ENCODE data around the gene CCDC157. TPM values are rescaled to one million over a fixed set of nuclear protein-coding genes. Genes with fewer than 3 reads are reported as not detected.

CCDC157 gene
- total RNA-seq, 1 donor from 2014 or later = 2.9 TPM

- peaks cover 45% of the 10 kb centered on the region for H3K36me3 Mint-ChIP-seq (ENCODE audit: unreplicated experiment)
- H3K27ac Mint-ChIP-seq (ENCODE audit: unreplicated experiment) = no peak overlapping the region
- DNase-seq (ENCODE audit: extremely low spot score, unreplicated experiment) = no peak
- no peaks in the 10 kb centered on the region for H3K27me3 Mint-ChIP-seq (ENCODE audit: unreplicated experiment)
- no peaks in the 10 kb centered on the region for H3K9me3 Mint-ChIP-seq (ENCODE audit: unreplicated experiment)
- no peak overlapping the region for H3K4me3 Mint-ChIP-seq (ENCODE audit: unreplicated experiment)
- no peak for TF ChIP-seq CTCF (IDR thresholded peaks at IDR 0.05)
- peaks cover 2% of the 10 kb centered on the region for H3K4me1 Mint-ChIP-seq (ENCODE audit: unreplicated experiment)
Observed at GRCh38 chr22:30344447-30345200, 12.2 kb upstream of the CCDC157 start.

- Mint-ChIP-seq H3K36me3 (ENCODE audit: unreplicated experiment) (peaks cover 43% of the 10 kb centered on the region), H3K4me3 (ENCODE audit: unreplicated experiment) (no peak overlapping the region), H3K27ac (ENCODE audit: unreplicated experiment) (no peak overlapping the region), H3K9me3 (ENCODE audit: unreplicated experiment) (no peaks in the 10 kb centered on the region), H3K27me3 (ENCODE audit: unreplicated experiment) (no peaks in the 10 kb centered on the region), H3K4me1 (ENCODE audit: unreplicated experiment) (no peaks in the 10 kb centered on the region)
- no peak for DNase-seq (ENCODE audit: extremely low spot score, unreplicated experiment)
- no peak for TF ChIP-seq CTCF (IDR thresholded peaks at IDR 0.05)
Observed at GRCh38 chr22:30347255-30347892, 9.4 kb upstream of the CCDC157 start.

GRCh38 chr22:30348404-30348803 lies 8.4 kb upstream of the CCDC157 start:
- Mint-ChIP-seq H3K9me3 (ENCODE audit: unreplicated experiment) (no peaks in the 10 kb centered on the region), H3K4me3 (ENCODE audit: unreplicated experiment) (no peak overlapping the region), H3K4me1 (ENCODE audit: unreplicated experiment) (no peaks in the 10 kb centered on the region), H3K27me3 (ENCODE audit: unreplicated experiment) (no peaks in the 10 kb centered on the region), H3K27ac (ENCODE audit: unreplicated experiment) (no peak overlapping the region), H3K36me3 (ENCODE audit: unreplicated experiment) (peaks cover 43% of the 10 kb centered on the region)
- TF ChIP-seq CTCF (IDR thresholded peaks at IDR 0.05) = no peak
- DNase-seq (ENCODE audit: extremely low spot score, unreplicated experiment) = no peak

GRCh38 chr22:30348809-30349208 lies 8.0 kb upstream of the CCDC157 start:
- no peak for TF ChIP-seq CTCF (IDR thresholded peaks at IDR 0.05)
- Mint-ChIP-seq H3K9me3 (ENCODE audit: unreplicated experiment) (no peaks in the 10 kb centered on the region), H3K4me3 (ENCODE audit: unreplicated experiment) (no peak overlapping the region), H3K27ac (ENCODE audit: unreplicated experiment) (no peak overlapping the region), H3K36me3 (ENCODE audit: unreplicated experiment) (peaks cover 42% of the 10 kb centered on the region), H3K4me1 (ENCODE audit: unreplicated experiment) (no peaks in the 10 kb centered on the region), H3K27me3 (ENCODE audit: unreplicated experiment) (no peaks in the 10 kb centered on the region)
- no peak for DNase-seq (ENCODE audit: extremely low spot score, unreplicated experiment)

GRCh38 chr22:30351226-30351625 lies 5.6 kb upstream of the CCDC157 start:
- no peaks in the 10 kb centered on the region for H3K9me3 Mint-ChIP-seq (ENCODE audit: unreplicated experiment)
- H3K4me3 Mint-ChIP-seq (ENCODE audit: unreplicated experiment) = no peak overlapping the region
- H3K27ac Mint-ChIP-seq (ENCODE audit: unreplicated experiment) = no peak overlapping the region
- no peak for TF ChIP-seq CTCF (IDR thresholded peaks at IDR 0.05)
- peaks cover 19% of the 10 kb centered on the region for H3K4me1 Mint-ChIP-seq (ENCODE audit: unreplicated experiment)
- H3K27me3 Mint-ChIP-seq (ENCODE audit: unreplicated experiment) = no peaks in the 10 kb centered on the region
- DNase-seq (ENCODE audit: extremely low spot score, unreplicated experiment) = no peak
- H3K36me3 Mint-ChIP-seq (ENCODE audit: unreplicated experiment) = peaks cover 33% of the 10 kb centered on the region
